HepG2 (cell line): ENCODE data around the gene CD300H.

ENCODE experiments used
- DMAP1 ChIP-seq: IDR thresholded peaks from 2 replicates; pipeline ENCODE4 v1.6.1; 2016
- EP300 ChIP-seq, 3 experiments: sonication (generic) in 1 of 3; formaldehyde crosslinking in 1 of 3; IDR thresholded peaks; 2 replicates each; pipeline versions ENCODE4 v1.5.1 to v1.6.1; 2011 to 2020; ENCODE audit warnings: low read depth in 2 of 3, low read length in 2 of 3, borderline replicate concordance in 1 of 3, improper control_type of control experiment in 1 of 3, mild to moderate bottlenecking in 1 of 3, missing genetic modification reagents in 1 of 3, moderate library complexity in 1 of 3
- PAX8 ChIP-seq: sonication (generic); formaldehyde crosslinking; IDR thresholded peaks from 2 replicates; pipeline ENCODE4 v1.8.0; 2022; ENCODE audit warnings: mild to moderate bottlenecking, missing genetic modification reagents, borderline replicate concordance
- REST ChIP-seq, 2 experiments: IDR thresholded peaks; 2 replicates each; pipeline ENCODE4 v1.6.1; 2011 to 2012; ENCODE audit warnings: low read length in 2 of 2, borderline replicate concordance in 1 of 2, low read depth in 1 of 2, mild to moderate bottlenecking in 1 of 2, moderate library complexity in 1 of 2
- ZNF607 ChIP-seq: sonication (generic); formaldehyde crosslinking; IDR thresholded peaks from 2 replicates; pipeline ENCODE4 v1.5.1; 2020; ENCODE audit warnings: missing genetic modification reagents, mild to moderate bottlenecking, borderline replicate concordance
- ZNF644 ChIP-seq: IDR thresholded peaks from 2 replicates; pipeline ENCODE4 v1.6.1; 2016; ENCODE audit warnings: low read depth

GRCh38 chr17:74545843-74546230 is 21.5 kb downstream of the CD300H start, which contains the start of gene CD300C:
- no peak for TF ChIP-seq PAX8 (CRISPR knock-in tag)
- no peak for TF ChIP-seq EP300 (IDR thresholded peaks at IDR 0.05; ENCODE audit: low read depth in 2 of 2, low read length in 2 of 2)
- TF ChIP-seq EP300 (CRISPR knock-in tag; IDR thresholded peaks at IDR 0.05; ENCODE audit: borderline replicate concordance), result no peak
- no peak for TF ChIP-seq ZNF607 (CRISPR knock-in tag)
- TF ChIP-seq ZNF644, result no peak
- no peak for TF ChIP-seq REST (IDR thresholded peaks at IDR 0.05; ENCODE audit: borderline replicate concordance in 1 of 2, low read depth in 1 of 2, low read length in 2 of 2)
- no peak for TF ChIP-seq DMAP1
